ENCODE results near the gene GGT6.

GGT6 gene

GRCh38 chr17:4527566-4528125 lies 32.7 kb downstream of the GGT6 start:
- H3K9me3 ChIP-seq (ENCODE audit: insufficient read depth, low read depth, low read length): no peaks in the 10 kb centered on the region
- no peaks in the 10 kb centered on the region for H3K36me3 ChIP-seq (ENCODE audit: insufficient read depth, low read length)
- H3K9ac ChIP-seq (ENCODE audit: low read depth, low read length): no peak overlapping the region
- H3K4me3 ChIP-seq (ENCODE audit: low read length): no peak overlapping the region
- H3K4me1 ChIP-seq (ENCODE audit: insufficient read depth, low read length): no peaks in the 10 kb centered on the region
- H3K27me3 ChIP-seq (ENCODE audit: insufficient read depth, low read length): peaks cover 49% of the 10 kb centered on the region
- H3K27ac ChIP-seq (ENCODE audit: low read depth, low read length): no peak overlapping the region
- 63% methylated on average over 12 of the region's 12 CpGs for WGBS

- Histone ChIP-seq H3K9ac (ENCODE audit: low read depth, low read length) (no peak overlapping the region), H3K27me3 (ENCODE audit: insufficient read depth, low read length) (peaks cover 45% of the 10 kb centered on the region), H3K4me3 (ENCODE audit: low read length) (no peak overlapping the region), H3K4me1 (ENCODE audit: insufficient read depth, low read length) (no peaks in the 10 kb centered on the region), H3K27ac (ENCODE audit: low read depth, low read length) (no peak overlapping the region), H3K9me3 (ENCODE audit: insufficient read depth, low read depth, low read length) (no peaks in the 10 kb centered on the region), H3K36me3 (ENCODE audit: insufficient read depth, low read length) (no peaks in the 10 kb centered on the region)
- WGBS: 100% methylated on average over 1 of the region's 1 CpG
These were observed 33.2 kb downstream of the GGT6 start for GRCh38 chr17:4527134-4527533.

GRCh38 chr17:4525691-4526397 lies 34.5 kb downstream of the GGT6 start:
- Histone ChIP-seq H3K4me3 (ENCODE audit: low read length) (no peak overlapping the region), H3K36me3 (ENCODE audit: insufficient read depth, low read length) (no peaks in the 10 kb centered on the region), H3K9ac (ENCODE audit: low read depth, low read length) (no peak overlapping the region), H3K4me1 (ENCODE audit: insufficient read depth, low read length) (no peaks in the 10 kb centered on the region), H3K27ac (ENCODE audit: low read depth, low read length) (no peak overlapping the region), H3K27me3 (ENCODE audit: insufficient read depth, low read length) (peaks cover 33% of the 10 kb centered on the region), H3K9me3 (ENCODE audit: insufficient read depth, low read depth, low read length) (no peaks in the 10 kb centered on the region)
- WGBS: 90% methylated on average over 11 of the region's 11 CpGs

- whole genome bisulfite sequencing: 89% methylated on average over 8 of the region's 8 CpGs
- Histone ChIP-seq H3K4me3 (ENCODE audit: low read length) (no peak overlapping the region), H3K36me3 (ENCODE audit: insufficient read depth, low read length) (no peaks in the 10 kb centered on the region), H3K4me1 (ENCODE audit: insufficient read depth, low read length) (no peaks in the 10 kb centered on the region), H3K9me3 (ENCODE audit: insufficient read depth, low read depth, low read length) (no peaks in the 10 kb centered on the region), H3K27me3 (ENCODE audit: insufficient read depth, low read length) (peaks cover 25% of the 10 kb centered on the region), H3K27ac (ENCODE audit: low read depth, low read length) (no peak overlapping the region), H3K9ac (ENCODE audit: low read depth, low read length) (no peak overlapping the region)
These were observed 36.4 kb downstream of the GGT6 start for GRCh38 chr17:4523946-4524345.

- no peaks in the 10 kb centered on the region for H3K4me1 ChIP-seq (ENCODE audit: insufficient read depth, low read length)
- H3K4me3 ChIP-seq (ENCODE audit: low read length): no peak overlapping the region
- H3K27me3 ChIP-seq (ENCODE audit: insufficient read depth, low read length): peaks cover 21% of the 10 kb centered on the region
- H3K9me3 ChIP-seq (ENCODE audit: insufficient read depth, low read depth, low read length): no peaks in the 10 kb centered on the region
- H3K36me3 ChIP-seq (ENCODE audit: insufficient read depth, low read length): no peaks in the 10 kb centered on the region
- WGBS: 86% methylated on average over 6 of the region's 6 CpGs
- no peak overlapping the region for H3K27ac ChIP-seq (ENCODE audit: low read depth, low read length)
- H3K9ac ChIP-seq (ENCODE audit: low read depth, low read length): no peak overlapping the region
These were observed 37.7 kb downstream of the GGT6 start for GRCh38 chr17:4522661-4523060.

GRCh38 chr17:4520894-4521600 lies 39.3 kb downstream of the GGT6 start:
- no peaks in the 10 kb centered on the region for H3K4me1 ChIP-seq (ENCODE audit: insufficient read depth, low read length)
- no peak overlapping the region for H3K9ac ChIP-seq (ENCODE audit: low read depth, low read length)
- H3K27me3 ChIP-seq (ENCODE audit: insufficient read depth, low read length): peaks cover 10% of the 10 kb centered on the region; the same call in 1 of the 2 replicates
- H3K27ac ChIP-seq (ENCODE audit: low read depth, low read length): no peak overlapping the region
- 97% methylated on average over 7 of the region's 8 CpGs for WGBS
- H3K4me3 ChIP-seq (ENCODE audit: low read length): no peak overlapping the region
- no peaks in the 10 kb centered on the region for H3K36me3 ChIP-seq (ENCODE audit: insufficient read depth, low read length)
- no peaks in the 10 kb centered on the region for H3K9me3 ChIP-seq (ENCODE audit: insufficient read depth, low read depth, low read length)

GRCh38 chr17:4520060-4520893 lies 40.1 kb downstream of the GGT6 start:
- WGBS: 91% methylated on average over 19 of the region's 19 CpGs
- H3K9me3 ChIP-seq (ENCODE audit: insufficient read depth, low read depth, low read length): no peaks in the 10 kb centered on the region
- H3K36me3 ChIP-seq (ENCODE audit: insufficient read depth, low read length): no peaks in the 10 kb centered on the region
- H3K9ac ChIP-seq (ENCODE audit: low read depth, low read length): no peak overlapping the region
- no peak overlapping the region for H3K4me3 ChIP-seq (ENCODE audit: low read length)
- H3K27me3 ChIP-seq (ENCODE audit: insufficient read depth, low read length): peaks cover 4% of the 10 kb centered on the region; the same call in 1 of the 2 replicates
- no peak overlapping the region for H3K27ac ChIP-seq (ENCODE audit: low read depth, low read length)
- H3K4me1 ChIP-seq (ENCODE audit: insufficient read depth, low read length): no peaks in the 10 kb centered on the region

- no peaks in the 10 kb centered on the region for H3K36me3 ChIP-seq (ENCODE audit: insufficient read depth, low read length)
- no peak overlapping the region for H3K9ac ChIP-seq (ENCODE audit: low read depth, low read length)
- H3K4me3 ChIP-seq (ENCODE audit: low read length): no peak overlapping the region
- peaks cover 4% of the 10 kb centered on the region; the same call in 1 of the 2 replicates for H3K27me3 ChIP-seq (ENCODE audit: insufficient read depth, low read length)
- no peak overlapping the region for H3K27ac ChIP-seq (ENCODE audit: low read depth, low read length)
- WGBS: 75% methylated on average over 14 of the region's 14 CpGs
- H3K4me1 ChIP-seq (ENCODE audit: insufficient read depth, low read length): no peaks in the 10 kb centered on the region
- H3K9me3 ChIP-seq (ENCODE audit: insufficient read depth, low read depth, low read length): no peaks in the 10 kb centered on the region
These were observed 41.0 kb downstream of the GGT6 start for GRCh38 chr17:4519361-4519788.

- 88% methylated on average over 10 of the region's 10 CpGs for WGBS
- Histone ChIP-seq H3K4me3 (ENCODE audit: low read length) (no peak overlapping the region), H3K36me3 (ENCODE audit: insufficient read depth, low read length) (no peaks in the 10 kb centered on the region), H3K9ac (ENCODE audit: low read depth, low read length) (no peak overlapping the region), H3K4me1 (ENCODE audit: insufficient read depth, low read length) (peaks cover 3% of the 10 kb centered on the region; the same call in 1 of the 2 replicates), H3K9me3 (ENCODE audit: insufficient read depth, low read depth, low read length) (no peaks in the 10 kb centered on the region), H3K27ac (ENCODE audit: low read depth, low read length) (no peak overlapping the region), H3K27me3 (ENCODE audit: insufficient read depth, low read length) (peaks cover 4% of the 10 kb centered on the region; the same call in 1 of the 2 replicates)
These were observed 41.5 kb downstream of the GGT6 start for GRCh38 chr17:4518901-4519300.

- H3K4me3 ChIP-seq (ENCODE audit: low read length): no peak overlapping the region
- no peak overlapping the region for H3K27ac ChIP-seq (ENCODE audit: low read depth, low read length)
- H3K9me3 ChIP-seq (ENCODE audit: insufficient read depth, low read depth, low read length): no peaks in the 10 kb centered on the region
- no peak overlapping the region for H3K9ac ChIP-seq (ENCODE audit: low read depth, low read length)
- H3K4me1 ChIP-seq (ENCODE audit: insufficient read depth, low read length): peaks cover 7% of the 10 kb centered on the region; the same call in 1 of the 2 replicates
- 96% methylated on average over 8 of the region's 11 CpGs for WGBS
- H3K27me3 ChIP-seq (ENCODE audit: insufficient read depth, low read length): no peaks in the 10 kb centered on the region
- no peaks in the 10 kb centered on the region for H3K36me3 ChIP-seq (ENCODE audit: insufficient read depth, low read length)
These were observed 43.6 kb downstream of the GGT6 start for GRCh38 chr17:4516735-4517134.
